Measurements from ENCODE around the gene PHC3.

The PHC3 gene

GRCh38 chr3:170108955-170109354, 72.6 kb downstream of the PHC3 start:
- no peak for ATAC-seq
- TF ChIP-seq PPARA (CRISPR knock-in tag; IDR thresholded peaks at IDR 0.05; ENCODE audit: borderline replicate concordance), result no peak
- no peak for TF ChIP-seq TOX (CRISPR knock-in tag; IDR thresholded peaks at IDR 0.05; ENCODE audit: borderline replicate concordance)
- TF ChIP-seq BACH2 (CRISPR knock-in tag; IDR thresholded peaks at IDR 0.05; ENCODE audit: borderline replicate concordance), result no peak
- TF ChIP-seq ZC3H10 (CRISPR knock-in tag; IDR thresholded peaks at IDR 0.05), result no peak
- TF ChIP-seq ESRRG (CRISPR knock-in tag; IDR thresholded peaks at IDR 0.05), result no peak

DNA sequence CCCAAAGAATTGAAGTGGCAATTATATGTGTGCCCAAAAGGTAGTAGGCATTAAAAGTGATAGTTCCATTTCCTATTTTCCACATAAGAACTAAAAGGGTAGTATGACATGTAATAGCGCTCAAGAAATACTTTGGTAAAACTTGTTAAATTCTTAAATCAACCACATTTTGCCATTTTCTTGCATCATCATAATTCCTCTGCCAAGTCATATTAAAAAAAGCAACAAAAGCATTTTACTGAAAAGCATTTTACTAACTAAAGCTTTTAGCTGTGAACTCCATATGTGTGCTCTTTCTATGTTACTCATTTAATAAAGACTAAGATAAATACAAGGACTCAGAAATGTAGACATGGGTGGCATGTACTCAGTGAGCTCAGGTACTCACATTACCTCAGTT, 73.6 kb downstream of the PHC3 start:
- ATAC-seq, result no peak
- TF ChIP-seq BACH2 (CRISPR knock-in tag; IDR thresholded peaks at IDR 0.05; ENCODE audit: borderline replicate concordance) (no peak), SNAI2 (CRISPR knock-in tag; IDR thresholded peaks at IDR 0.05) (no peak), ZNF8 (CRISPR knock-in tag; IDR thresholded peaks at IDR 0.05) (no peak), ZFP30 (CRISPR knock-in tag; IDR thresholded peaks at IDR 0.05) (no peak), TOX (CRISPR knock-in tag; IDR thresholded peaks at IDR 0.05; ENCODE audit: borderline replicate concordance) (no peak), ISL1 (CRISPR knock-in tag; IDR thresholded peaks at IDR 0.05) (no peak), TCF4 (CRISPR knock-in tag; IDR thresholded peaks at IDR 0.05; ENCODE audit: borderline replicate concordance) (no peak), CSDC2 (CRISPR knock-in tag; IDR thresholded peaks at IDR 0.05) (no peak), OSR1 (CRISPR knock-in tag; IDR thresholded peaks at IDR 0.05) (no peak), ARNTL (CRISPR knock-in tag; IDR thresholded peaks at IDR 0.05; ENCODE audit: borderline replicate concordance, low read depth) (no peak), ZC3H10 (CRISPR knock-in tag; IDR thresholded peaks at IDR 0.05) (no peak), ZNF70 (CRISPR knock-in tag; IDR thresholded peaks at IDR 0.05) (no peak), PPARA (CRISPR knock-in tag; IDR thresholded peaks at IDR 0.05; ENCODE audit: borderline replicate concordance) (no peak), ESRRG (CRISPR knock-in tag; IDR thresholded peaks at IDR 0.05) (no peak), ZNF565 (CRISPR knock-in tag; conservative IDR thresholded peaks at IDR 0.05; ENCODE audit: low read depth) (no peak)
- TF ChIP-seq, protein P1, sequence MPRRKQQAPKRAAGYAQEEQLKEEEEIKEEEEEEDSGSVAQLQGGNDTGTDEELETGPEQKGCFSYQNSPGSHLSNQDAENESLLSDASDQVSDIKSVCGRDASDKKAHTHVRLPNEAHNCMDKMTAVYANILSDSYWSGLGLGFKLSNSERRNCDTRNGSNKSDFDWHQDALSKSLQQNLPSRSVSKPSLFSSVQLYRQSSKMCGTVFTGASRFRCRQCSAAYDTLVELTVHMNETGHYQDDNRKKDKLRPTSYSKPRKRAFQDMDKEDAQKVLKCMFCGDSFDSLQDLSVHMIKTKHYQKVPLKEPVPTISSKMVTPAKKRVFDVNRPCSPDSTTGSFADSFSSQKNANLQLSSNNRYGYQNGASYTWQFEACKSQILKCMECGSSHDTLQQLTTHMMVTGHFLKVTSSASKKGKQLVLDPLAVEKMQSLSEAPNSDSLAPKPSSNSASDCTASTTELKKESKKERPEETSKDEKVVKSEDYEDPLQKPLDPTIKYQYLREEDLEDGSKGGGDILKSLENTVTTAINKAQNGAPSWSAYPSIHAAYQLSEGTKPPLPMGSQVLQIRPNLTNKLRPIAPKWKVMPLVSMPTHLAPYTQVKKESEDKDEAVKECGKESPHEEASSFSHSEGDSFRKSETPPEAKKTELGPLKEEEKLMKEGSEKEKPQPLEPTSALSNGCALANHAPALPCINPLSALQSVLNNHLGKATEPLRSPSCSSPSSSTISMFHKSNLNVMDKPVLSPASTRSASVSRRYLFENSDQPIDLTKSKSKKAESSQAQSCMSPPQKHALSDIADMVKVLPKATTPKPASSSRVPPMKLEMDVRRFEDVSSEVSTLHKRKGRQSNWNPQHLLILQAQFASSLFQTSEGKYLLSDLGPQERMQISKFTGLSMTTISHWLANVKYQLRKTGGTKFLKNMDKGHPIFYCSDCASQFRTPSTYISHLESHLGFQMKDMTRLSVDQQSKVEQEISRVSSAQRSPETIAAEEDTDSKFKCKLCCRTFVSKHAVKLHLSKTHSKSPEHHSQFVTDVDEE (CRISPR knock-in tag; IDR thresholded peaks at IDR 0.05), result no peak
- TF ChIP-seq, protein P2, sequence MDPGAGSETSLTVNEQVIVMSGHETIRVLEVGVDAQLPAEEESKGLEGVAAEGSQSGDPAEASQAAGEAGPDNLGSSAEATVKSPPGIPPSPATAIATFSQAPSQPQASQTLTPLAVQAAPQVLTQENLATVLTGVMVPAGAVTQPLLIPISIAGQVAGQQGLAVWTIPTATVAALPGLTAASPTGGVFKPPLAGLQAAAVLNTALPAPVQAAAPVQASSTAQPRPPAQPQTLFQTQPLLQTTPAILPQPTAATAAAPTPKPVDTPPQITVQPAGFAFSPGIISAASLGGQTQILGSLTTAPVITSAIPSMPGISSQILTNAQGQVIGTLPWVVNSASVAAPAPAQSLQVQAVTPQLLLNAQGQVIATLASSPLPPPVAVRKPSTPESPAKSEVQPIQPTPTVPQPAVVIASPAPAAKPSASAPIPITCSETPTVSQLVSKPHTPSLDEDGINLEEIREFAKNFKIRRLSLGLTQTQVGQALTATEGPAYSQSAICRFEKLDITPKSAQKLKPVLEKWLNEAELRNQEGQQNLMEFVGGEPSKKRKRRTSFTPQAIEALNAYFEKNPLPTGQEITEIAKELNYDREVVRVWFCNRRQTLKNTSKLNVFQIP (CRISPR knock-in tag; IDR thresholded peaks at IDR 0.05; ENCODE audit: borderline replicate concordance, low read depth), result no peak
- TF ChIP-seq, protein P3, sequence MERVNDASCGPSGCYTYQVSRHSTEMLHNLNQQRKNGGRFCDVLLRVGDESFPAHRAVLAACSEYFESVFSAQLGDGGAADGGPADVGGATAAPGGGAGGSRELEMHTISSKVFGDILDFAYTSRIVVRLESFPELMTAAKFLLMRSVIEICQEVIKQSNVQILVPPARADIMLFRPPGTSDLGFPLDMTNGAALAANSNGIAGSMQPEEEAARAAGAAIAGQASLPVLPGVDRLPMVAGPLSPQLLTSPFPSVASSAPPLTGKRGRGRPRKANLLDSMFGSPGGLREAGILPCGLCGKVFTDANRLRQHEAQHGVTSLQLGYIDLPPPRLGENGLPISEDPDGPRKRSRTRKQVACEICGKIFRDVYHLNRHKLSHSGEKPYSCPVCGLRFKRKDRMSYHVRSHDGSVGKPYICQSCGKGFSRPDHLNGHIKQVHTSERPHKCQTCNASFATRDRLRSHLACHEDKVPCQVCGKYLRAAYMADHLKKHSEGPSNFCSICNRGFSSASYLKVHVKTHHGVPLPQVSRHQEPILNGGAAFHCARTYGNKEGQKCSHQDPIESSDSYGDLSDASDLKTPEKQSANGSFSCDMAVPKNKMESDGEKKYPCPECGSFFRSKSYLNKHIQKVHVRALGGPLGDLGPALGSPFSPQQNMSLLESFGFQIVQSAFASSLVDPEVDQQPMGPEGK (CRISPR knock-in tag; IDR thresholded peaks at IDR 0.05; ENCODE audit: borderline replicate concordance), result no peak

DNA sequence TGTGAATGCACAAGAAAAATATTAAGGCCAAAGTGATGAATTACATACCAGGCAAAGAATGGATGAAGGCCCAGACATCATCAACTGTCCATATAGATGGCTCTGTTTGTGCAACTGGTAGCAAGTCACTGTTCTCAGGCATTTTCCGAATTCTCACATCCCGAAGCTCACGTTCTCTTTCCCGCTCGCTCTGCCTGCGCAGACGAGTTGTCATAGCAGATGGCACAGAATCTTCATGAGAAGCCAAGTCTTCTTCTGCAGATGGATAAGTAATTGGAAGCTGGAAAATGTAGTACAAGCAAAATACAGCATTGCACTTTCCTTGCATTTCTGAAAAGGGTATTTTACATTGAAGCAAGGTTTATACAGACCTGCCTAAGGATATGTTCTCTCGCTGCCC, 79.1 kb downstream of the PHC3 start:
- ATAC-seq, result no peak
- TF ChIP-seq ARNTL (CRISPR knock-in tag; IDR thresholded peaks at IDR 0.05; ENCODE audit: borderline replicate concordance, low read depth), result no peak
- no peak for TF ChIP-seq ISL1 (CRISPR knock-in tag; IDR thresholded peaks at IDR 0.05)
- TF ChIP-seq TCF4 (CRISPR knock-in tag; IDR thresholded peaks at IDR 0.05; ENCODE audit: borderline replicate concordance), result no peak
- no peak for TF ChIP-seq RARB (CRISPR knock-in tag; IDR thresholded peaks at IDR 0.05)
- no peak for TF ChIP-seq CSDC2 (CRISPR knock-in tag; IDR thresholded peaks at IDR 0.05)
- no peak for TF ChIP-seq ZNF8 (CRISPR knock-in tag; IDR thresholded peaks at IDR 0.05)
- TF ChIP-seq, protein P2 (CRISPR knock-in tag; IDR thresholded peaks at IDR 0.05; ENCODE audit: borderline replicate concordance, low read depth), result no peak
- TF ChIP-seq ZFP3 (CRISPR knock-in tag; IDR thresholded peaks at IDR 0.05), result no peak
- TF ChIP-seq, protein P3 (CRISPR knock-in tag; IDR thresholded peaks at IDR 0.05; ENCODE audit: borderline replicate concordance), result no peak
- TF ChIP-seq, protein P4, sequence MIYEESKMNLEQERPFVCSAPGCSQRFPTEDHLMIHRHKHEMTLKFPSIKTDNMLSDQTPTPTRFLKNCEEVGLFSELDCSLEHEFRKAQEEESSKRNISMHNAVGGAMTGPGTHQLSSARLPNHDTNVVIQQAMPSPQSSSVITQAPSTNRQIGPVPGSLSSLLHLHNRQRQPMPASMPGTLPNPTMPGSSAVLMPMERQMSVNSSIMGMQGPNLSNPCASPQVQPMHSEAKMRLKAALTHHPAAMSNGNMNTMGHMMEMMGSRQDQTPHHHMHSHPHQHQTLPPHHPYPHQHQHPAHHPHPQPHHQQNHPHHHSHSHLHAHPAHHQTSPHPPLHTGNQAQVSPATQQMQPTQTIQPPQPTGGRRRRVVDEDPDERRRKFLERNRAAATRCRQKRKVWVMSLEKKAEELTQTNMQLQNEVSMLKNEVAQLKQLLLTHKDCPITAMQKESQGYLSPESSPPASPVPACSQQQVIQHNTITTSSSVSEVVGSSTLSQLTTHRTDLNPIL (CRISPR knock-in tag; IDR thresholded peaks at IDR 0.05; ENCODE audit: low read depth), result no peak
- TF ChIP-seq GLIS3 (CRISPR knock-in tag; IDR thresholded peaks at IDR 0.05), result no peak
- no peak for TF ChIP-seq ZFP30 (CRISPR knock-in tag; IDR thresholded peaks at IDR 0.05)

All from SK-N-SH treated with all-trans-retinoic acid at 6 μM for 48 hours (cell line).